Liver (tissue), 9 donors: Measurements from ENCODE around the gene SNX15. TPM values are rescaled to one million over a fixed set of nuclear protein-coding genes. Genes with fewer than 3 reads are reported as not detected.

Source experiments
- DNase-seq: peaks from one replicate; pipeline ENCODE4 v3.0.0-alpha.2; 2017; ENCODE audit warnings: low spot score
- H3K27ac ChIP-seq, 2 donors: one replicate each; pipeline ENCODE4 v1.7.0; 2013; ENCODE audit warnings: inconsistent platforms in 2 of 2, low read length in 2 of 2, control low read depth in 1 of 2, low read depth in 1 of 2, mild to moderate bottlenecking in 1 of 2
- H3K27me3 ChIP-seq, 4 donors: one replicate each; pipeline versions ENCODE4 v1.6.1 to v1.7.0; 2013; ENCODE audit warnings: low read length in 3 of 4, inconsistent platforms in 1 of 4, mild to moderate bottlenecking in 1 of 4, moderate library complexity in 1 of 4; ENCODE audit not compliant: control insufficient read depth in 4 of 4, insufficient read depth in 4 of 4
- H3K36me3 ChIP-seq, 4 donors: one replicate each; pipeline versions ENCODE4 v1.6.1 to v1.7.0; 2013; ENCODE audit warnings: low read length in 3 of 4, mild to moderate bottlenecking in 3 of 4, low read depth in 1 of 4, moderate library complexity in 1 of 4; ENCODE audit not compliant: control insufficient read depth in 4 of 4, insufficient read depth in 3 of 4
- H3K4me1 ChIP-seq, 4 donors: one replicate each; pipeline versions ENCODE4 v1.6.1 to v1.7.0; 2013; ENCODE audit warnings: low read length in 3 of 4, mild to moderate bottlenecking in 3 of 4, moderate library complexity in 1 of 4; ENCODE audit not compliant: control insufficient read depth in 4 of 4, insufficient read depth in 4 of 4
- H3K4me3 ChIP-seq, 3 donors: one replicate each; pipeline versions ENCODE4 v1.6.1 to v1.7.0; 2013; ENCODE audit warnings: low read length in 3 of 3, control low read depth in 1 of 3, low read depth in 1 of 3, mild to moderate bottlenecking in 1 of 3
- H3K9ac ChIP-seq, 2 donors: one replicate each; pipeline ENCODE4 v1.7.0; 2013; ENCODE audit warnings: low read length in 2 of 2, mild to moderate bottlenecking in 2 of 2, moderate library complexity in 2 of 2, control low read depth in 1 of 2, low read depth in 1 of 2
- H3K9me3 ChIP-seq, 4 donors: one replicate each; pipeline versions ENCODE4 v1.6.1 to v1.7.0; 2013; ENCODE audit warnings: low read length in 3 of 4; ENCODE audit not compliant: control insufficient read depth in 4 of 4
- ATF3 ChIP-seq: IDR thresholded peaks from 2 replicates; pipeline ENCODE4 v1.6.1; 2016; ENCODE audit warnings: antibody characterized with exemption
- CTCF ChIP-seq: fragments of 150-350 bp; IDR thresholded peaks from 2 replicates; pipeline ENCODE4 v1.5.1; 2017; ENCODE audit warnings: improper control_type of control experiment, low read depth, low read length; ENCODE audit not compliant: missing input control
- EGR1 ChIP-seq, 2 donors: IDR thresholded peaks; 2 replicates each; pipeline ENCODE4 v1.6.1; 2016 to 2018; ENCODE audit warnings: antibody characterized with exemption in 2 of 2, low read depth in 2 of 2
- FOXA2 ChIP-seq: IDR thresholded peaks from 2 replicates; pipeline ENCODE4 v1.6.1; 2016; ENCODE audit warnings: antibody characterized with exemption
- GABPA ChIP-seq, 2 donors: IDR thresholded peaks in 1 of 2; conservative IDR thresholded peaks in 1 of 2; 2 replicates each; pipeline ENCODE4 v1.6.1; 2016; ENCODE audit warnings: antibody characterized with exemption in 2 of 2, mild to moderate bottlenecking in 1 of 2, moderate library complexity in 1 of 2
- HNF4A ChIP-seq, 2 donors: conservative IDR thresholded peaks; 2 replicates each; pipeline ENCODE4 v1.6.1; 2016; ENCODE audit warnings: antibody characterized with exemption in 2 of 2, mild to moderate bottlenecking in 2 of 2
- HNF4G ChIP-seq: IDR thresholded peaks from 2 replicates; pipeline ENCODE4 v1.6.1; 2016; ENCODE audit warnings: antibody characterized with exemption
- JUND ChIP-seq, 2 donors: IDR thresholded peaks; 2 replicates each; pipeline ENCODE4 v1.6.1; 2016; ENCODE audit warnings: antibody characterized with exemption in 2 of 2
- MAX ChIP-seq: IDR thresholded peaks from 2 replicates; pipeline ENCODE4 v1.6.1; 2016; ENCODE audit warnings: antibody characterized with exemption
- NR2F2 ChIP-seq: IDR thresholded peaks from 2 replicates; pipeline ENCODE4 v1.6.1; 2016; ENCODE audit warnings: antibody characterized with exemption
- RAD21 ChIP-seq, 2 donors: IDR thresholded peaks; 2 replicates each; pipeline ENCODE4 v1.6.1; 2016; ENCODE audit warnings: antibody characterized with exemption in 2 of 2, mild to moderate bottlenecking in 2 of 2
- REST ChIP-seq: IDR thresholded peaks from 2 replicates; pipeline ENCODE4 v1.6.1; 2016; ENCODE audit warnings: antibody characterized with exemption, mild to moderate bottlenecking
- RXRA ChIP-seq, 2 donors: IDR thresholded peaks; 2 replicates each; pipeline ENCODE4 v1.6.1; 2017 to 2018; ENCODE audit warnings: antibody characterized with exemption in 2 of 2, mild to moderate bottlenecking in 1 of 2
- TAF1 ChIP-seq: conservative IDR thresholded peaks from 2 replicates; pipeline ENCODE4 v1.6.1; 2016; ENCODE audit warnings: antibody characterized with exemption, mild to moderate bottlenecking
- YY1 ChIP-seq: IDR thresholded peaks from 2 replicates; pipeline ENCODE4 v1.6.1; 2016; ENCODE audit warnings: antibody characterized with exemption, mild to moderate bottlenecking
- WGBS: extraction: QIAGEN DNeasy Blood & Tissue Kit; methylation state at CpG from one replicate; pipeline ENCODE4 v1.1.7; 2013; 5-methylcytosine and 5-hydroxymethylcytosine counted together
- polyA plus RNA-seq, 2 donors: library from polyadenylated mRNA; stranded (reverse) in 1 of 2; unstranded in 1 of 2; fragments of 200-250 nt in 1 of 2; fragments of >200 nt in 1 of 2; fragmentation: Nextera tagmentation in 1 of 2; extraction: Ambion mirVana in 1 of 2; gene quantifications; one replicate each; pipeline versions ENCODE4 v1.2.1 to v1.2.3, GENCODE V29; 2013 to 2015
- total RNA-seq, 2 donors: library from RNA; depleted of rRNA; stranded (reverse); fragments of >200 nt; gene quantifications; one replicate each; pipeline ENCODE4 v1.2.3, GENCODE V29; 2014
- TF ChIP-seq, protein P1 (sequence below): IDR thresholded peaks from 2 replicates; pipeline ENCODE4 v1.6.1; 2016; ENCODE audit warnings: antibody characterized with exemption
- donor health status: healthy.
- donor health status: healthy.
- donor health status: healthy.
- donor health status: healthy.
- donor health status: healthy.

The SNX15 gene
- total and polyA plus RNA-seq, 4 donors: 4.5 to 7.2 (median 5.7) TPM

DNA sequence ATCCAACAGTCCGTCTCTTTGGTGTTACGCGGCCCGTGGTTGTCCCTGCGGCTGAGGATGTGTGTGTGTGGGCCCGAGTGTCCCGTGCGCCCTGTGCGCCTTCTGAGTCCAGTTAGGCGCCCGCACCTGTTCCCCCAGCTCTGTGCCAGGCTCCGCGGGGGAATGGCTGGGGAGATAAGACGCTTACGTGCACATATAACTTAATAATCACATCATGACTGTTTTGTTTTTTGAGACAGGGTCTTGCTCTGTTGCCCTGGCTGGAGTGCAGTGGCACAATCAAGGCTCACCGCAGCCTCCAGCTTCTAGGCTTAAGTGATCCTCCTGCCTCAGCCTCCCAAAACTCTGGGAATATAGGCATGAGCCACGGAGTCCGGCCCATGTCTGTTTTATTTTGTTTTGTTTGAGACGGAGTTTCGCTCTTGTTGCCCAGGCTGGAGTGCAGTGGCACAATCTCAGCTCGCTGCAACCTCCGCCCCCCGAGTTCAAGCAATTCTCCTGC lies 12.5 kb upstream of the SNX15 start:
- H3K9me3 ChIP-seq: no peaks in the 10 kb centered on the region
- peaks cover 2% of the 10 kb centered on the region in 4 donors for H3K36me3 ChIP-seq
- no peak for DNase-seq
- TF ChIP-seq REST (no peak), HNF4A (conservative IDR thresholded peaks at IDR 0.05) (no peak), GABPA (IDR thresholded peaks at IDR 0.05 in 1 of 2, conservative IDR thresholded peaks at IDR 0.05 in 1 of 2) (no peak), MAX (no peak), YY1 (no peak), FOXA2 (no peak), HNF4G (no peak), CTCF (no peak), ATF3 (no peak), TAF1 (no peak), JUND (IDR thresholded peaks at IDR 0.05) (no peak), RXRA (IDR thresholded peaks at IDR 0.05) (no peak), NR2F2 (no peak), RAD21 (IDR thresholded peaks at IDR 0.05) (no peak)
- TF ChIP-seq, protein P1, sequence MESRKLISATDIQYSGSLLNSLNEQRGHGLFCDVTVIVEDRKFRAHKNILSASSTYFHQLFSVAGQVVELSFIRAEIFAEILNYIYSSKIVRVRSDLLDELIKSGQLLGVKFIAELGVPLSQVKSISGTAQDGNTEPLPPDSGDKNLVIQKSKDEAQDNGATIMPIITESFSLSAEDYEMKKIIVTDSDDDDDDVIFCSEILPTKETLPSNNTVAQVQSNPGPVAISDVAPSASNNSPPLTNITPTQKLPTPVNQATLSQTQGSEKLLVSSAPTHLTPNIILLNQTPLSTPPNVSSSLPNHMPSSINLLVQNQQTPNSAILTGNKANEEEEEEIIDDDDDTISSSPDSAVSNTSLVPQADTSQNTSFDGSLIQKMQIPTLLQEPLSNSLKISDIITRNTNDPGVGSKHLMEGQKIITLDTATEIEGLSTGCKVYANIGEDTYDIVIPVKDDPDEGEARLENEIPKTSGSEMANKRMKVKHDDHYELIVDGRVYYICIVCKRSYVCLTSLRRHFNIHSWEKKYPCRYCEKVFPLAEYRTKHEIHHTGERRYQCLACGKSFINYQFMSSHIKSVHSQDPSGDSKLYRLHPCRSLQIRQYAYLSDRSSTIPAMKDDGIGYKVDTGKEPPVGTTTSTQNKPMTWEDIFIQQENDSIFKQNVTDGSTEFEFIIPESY: no peak
- no peaks in the 10 kb centered on the region for H3K27me3 ChIP-seq
- H3K9ac ChIP-seq: peak overlapping the region; percentile 37 to 44
- 33% methylated on average over 23 of the region's 23 CpGs for WGBS
- peaks cover 0 to 16% (median 10%) of the 10 kb centered on the region in 4 donors for H3K4me1 ChIP-seq
- H3K27ac ChIP-seq: peak overlapping the region; percentile 97 to 99
- H3K4me3 ChIP-seq: peak overlapping the region; percentile 80 to 94 (median 91)

- H3K27ac ChIP-seq: no peak overlapping the region
- H3K9me3 ChIP-seq: no peaks in the 10 kb centered on the region
- no peak overlapping the region for H3K4me3 ChIP-seq
- H3K36me3 ChIP-seq: peaks cover 2 to 5% (median 2%) of the 10 kb centered on the region in 4 donors
- H3K4me1 ChIP-seq: peaks cover 0 to 16% (median 10%) of the 10 kb centered on the region in 4 donors
- H3K9ac ChIP-seq: no peak overlapping the region
- no peak for DNase-seq
- TF ChIP-seq NR2F2 (no peak), FOXA2 (no peak), GABPA (IDR thresholded peaks at IDR 0.05 in 1 of 2, conservative IDR thresholded peaks at IDR 0.05 in 1 of 2) (no peak), EGR1 (IDR thresholded peaks at IDR 0.05; ENCODE audit: low read depth in 2 of 2) (no peak)
- WGBS: 90% methylated on average over 4 of the region's 4 CpGs
- H3K27me3 ChIP-seq: no peaks in the 10 kb centered on the region
These were observed 10.5 kb upstream of the SNX15 start for GRCh38 chr11:65016705-65017104.
